NCI-H2107 treated with DMSO at 0.1 percent for 48 hours (cell line): ENCODE data around the gene VRK2.

Experiments used
- DNase-seq: peaks from one replicate; lab custom pipeline; 2025; ENCODE audit not compliant: unreplicated experiment; lab: John Stamatoyannopoulos, UW

VRK2 gene

DNA sequence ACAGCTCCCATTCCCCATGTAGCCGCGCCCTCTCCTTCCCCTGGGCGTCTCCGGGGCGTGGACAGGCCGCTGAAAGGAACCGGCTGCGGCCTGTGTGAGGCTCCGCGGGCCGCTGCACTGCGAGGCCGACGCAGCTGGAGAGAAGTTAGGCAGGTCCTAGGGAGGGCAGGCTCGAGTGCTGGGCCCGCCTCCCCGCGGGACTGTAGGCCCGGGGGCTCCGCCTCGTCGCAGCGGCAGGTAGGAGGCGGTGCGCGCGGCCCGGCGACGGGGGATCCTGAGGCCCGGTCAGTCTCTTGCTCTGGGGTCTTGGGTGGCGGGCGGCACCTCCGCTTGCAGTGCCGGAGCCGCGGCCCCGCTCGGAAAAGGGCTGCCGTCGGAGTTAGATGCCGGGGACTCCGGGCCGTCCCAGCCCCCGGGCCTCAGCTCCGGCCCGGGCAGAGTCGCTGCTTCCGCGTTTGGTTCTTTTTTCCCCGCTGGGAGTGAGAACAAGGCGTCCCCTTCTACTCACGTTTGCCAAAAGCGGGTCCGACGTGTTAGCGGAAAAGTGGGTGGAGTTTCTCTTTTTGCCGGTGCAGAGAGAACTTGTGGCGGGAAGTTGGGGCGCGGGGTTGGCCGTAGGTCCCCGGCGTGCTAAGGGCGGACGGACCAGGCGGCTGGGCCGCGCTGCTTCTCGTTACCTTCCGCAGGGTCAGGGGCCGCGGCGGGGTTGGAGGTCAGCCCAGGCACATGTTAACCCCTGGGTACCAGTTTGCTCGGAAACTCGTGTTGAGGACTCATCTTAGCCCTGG lies at the start of gene VRK2:
VRK2 (plus strand) TSS at position 222 of the 788 bp plus-strand sequence. CDS start 2,026 bp downstream, outside the sequence.
- DNase-seq = peak; percentile 72

DNA sequence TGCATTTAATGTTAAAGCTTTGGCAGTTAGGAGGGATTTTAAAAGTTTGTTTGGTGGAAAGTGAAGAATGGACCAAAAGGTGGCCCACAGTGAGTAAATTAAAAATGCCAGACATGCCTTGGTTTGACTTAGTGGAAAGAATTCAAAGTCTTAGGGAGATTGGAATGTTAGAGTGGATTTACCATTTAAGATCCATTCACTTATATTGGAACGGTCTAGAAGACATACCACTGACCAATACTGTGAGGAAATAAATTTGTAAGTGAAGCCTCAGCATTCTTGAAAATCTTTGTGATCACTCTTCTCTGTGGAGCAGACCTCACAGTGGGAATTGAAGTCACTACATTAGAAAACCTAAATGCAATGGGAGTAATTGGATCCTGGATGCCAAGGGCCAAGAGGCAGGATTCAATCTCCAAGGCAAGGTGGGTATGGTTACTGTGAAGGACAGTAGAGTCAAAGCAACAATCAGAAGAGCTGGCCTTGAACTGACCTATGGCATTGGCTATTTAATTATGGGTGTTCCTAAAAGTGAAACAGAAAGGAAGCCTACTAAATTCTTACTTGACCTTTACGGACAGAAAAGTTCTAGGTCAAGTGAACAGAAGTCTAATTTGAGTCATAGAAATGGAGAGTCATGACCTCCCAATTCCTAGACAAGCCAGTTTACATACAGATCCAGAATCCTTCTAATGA lies 40.2 kb upstream of the VRK2 start:
- no peak for DNase-seq

DNA sequence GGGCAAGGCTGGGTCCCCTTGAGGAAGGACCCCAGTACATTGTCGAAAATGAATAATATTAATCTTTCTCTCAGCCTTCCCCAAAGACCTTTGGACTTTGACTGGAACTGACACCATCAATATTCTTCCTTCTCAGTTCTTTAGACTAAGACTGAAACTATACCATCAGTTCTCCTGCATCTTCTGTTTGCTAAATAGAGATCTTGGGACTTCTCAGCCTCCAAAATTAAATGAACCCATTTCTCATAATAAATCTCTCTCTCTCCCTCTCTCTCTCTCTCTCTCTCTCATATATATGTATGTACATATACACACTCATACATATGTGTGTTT lies 39.7 kb upstream of the VRK2 start:
- no peak for DNase-seq

DNA sequence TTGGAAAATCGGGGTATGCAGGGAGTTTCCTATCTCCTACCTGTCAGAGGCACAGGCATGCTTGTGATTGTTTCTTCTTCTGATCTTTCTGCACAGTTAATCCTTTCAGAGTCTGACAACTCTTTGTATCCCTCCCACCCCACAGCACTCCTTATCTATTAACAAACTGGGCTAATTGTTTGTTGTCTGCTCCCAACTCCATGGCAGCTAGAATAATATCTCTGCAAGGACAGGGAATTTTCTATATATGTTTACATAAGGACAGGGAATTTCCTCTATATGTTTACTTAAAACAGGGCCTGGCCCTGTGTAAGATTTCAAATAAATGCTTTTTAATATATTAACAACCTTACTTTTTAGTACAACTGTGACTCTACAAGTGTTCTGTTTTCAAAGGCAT lies 36.0 kb upstream of the VRK2 start:
- DNase-seq = no peak

DNA sequence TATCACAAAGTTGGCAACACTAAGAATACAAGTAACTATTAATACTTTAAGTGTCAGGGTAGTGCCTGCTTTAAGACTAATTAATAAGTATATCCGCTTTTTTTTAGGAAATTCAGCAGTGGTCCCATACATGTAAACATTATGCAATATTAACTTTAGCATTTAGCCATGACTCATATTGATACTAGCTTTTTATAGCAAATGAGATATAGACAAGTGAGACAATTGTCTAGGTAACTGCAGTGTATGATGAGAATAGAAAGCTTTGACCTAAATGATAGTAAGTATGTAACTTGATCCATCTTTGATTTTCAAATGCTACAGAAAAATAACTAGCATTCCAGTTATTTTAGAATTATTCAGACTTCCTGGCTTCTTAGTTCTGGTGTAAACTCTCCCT lies 27.4 kb upstream of the VRK2 start:
- no peak for DNase-seq

DNA sequence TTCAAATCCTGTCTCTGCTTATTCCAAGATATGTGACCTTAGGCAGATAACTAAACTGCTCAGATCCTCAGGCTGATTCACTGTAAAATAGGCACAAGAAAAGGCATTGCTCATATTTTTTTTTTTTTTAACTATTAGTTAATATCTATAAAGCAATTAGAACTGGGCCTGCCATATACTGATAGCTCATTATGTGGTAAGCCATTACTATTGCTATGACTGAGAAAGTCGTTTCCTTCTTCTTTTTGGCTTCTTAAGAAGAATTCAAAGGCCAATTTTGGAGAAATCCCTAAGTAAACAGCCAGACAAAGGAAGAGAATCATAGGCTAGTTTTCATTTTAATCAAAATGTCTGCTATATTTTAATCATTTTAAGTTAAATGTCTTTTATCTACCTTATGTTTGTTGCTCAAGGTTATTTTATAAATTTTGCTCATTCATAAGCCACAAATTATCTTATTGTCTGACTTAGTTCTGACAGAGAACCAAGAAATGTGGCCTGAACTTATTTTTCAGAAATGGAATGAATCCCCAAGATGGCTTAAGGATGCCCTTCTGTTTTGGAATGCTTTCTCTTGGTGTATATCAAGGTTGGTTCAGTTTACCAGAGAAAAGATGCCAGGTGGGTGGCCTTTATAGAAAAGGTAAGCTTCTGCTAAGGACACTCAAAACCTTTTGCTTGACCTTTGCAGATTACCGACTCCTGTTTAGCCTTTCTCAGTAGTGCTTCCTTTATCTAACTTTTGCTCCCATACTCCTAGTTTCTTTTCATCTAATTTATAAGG lies 21.3 kb upstream of the VRK2 start:
- DNase-seq = no peak

DNA sequence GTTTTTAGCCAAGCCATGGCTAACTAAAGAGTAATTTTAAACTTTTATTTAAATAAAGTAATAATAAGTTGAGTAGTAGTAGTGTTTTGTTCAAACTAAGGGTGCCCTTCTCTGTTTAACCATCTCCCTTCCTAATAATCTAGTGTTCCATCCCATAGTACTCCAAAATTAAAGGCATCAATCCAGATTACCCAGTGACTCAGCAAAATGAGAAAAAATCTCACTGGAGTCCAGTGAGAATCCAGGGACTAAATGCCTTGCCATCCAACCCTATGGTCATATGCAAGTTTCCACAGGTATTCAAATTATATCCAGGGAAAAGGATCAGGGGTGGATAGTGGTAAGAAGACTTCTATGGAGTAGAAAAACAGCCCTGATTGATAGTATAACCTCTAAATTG lies 19.6 kb upstream of the VRK2 start:
- DNase-seq = no peak

DNA sequence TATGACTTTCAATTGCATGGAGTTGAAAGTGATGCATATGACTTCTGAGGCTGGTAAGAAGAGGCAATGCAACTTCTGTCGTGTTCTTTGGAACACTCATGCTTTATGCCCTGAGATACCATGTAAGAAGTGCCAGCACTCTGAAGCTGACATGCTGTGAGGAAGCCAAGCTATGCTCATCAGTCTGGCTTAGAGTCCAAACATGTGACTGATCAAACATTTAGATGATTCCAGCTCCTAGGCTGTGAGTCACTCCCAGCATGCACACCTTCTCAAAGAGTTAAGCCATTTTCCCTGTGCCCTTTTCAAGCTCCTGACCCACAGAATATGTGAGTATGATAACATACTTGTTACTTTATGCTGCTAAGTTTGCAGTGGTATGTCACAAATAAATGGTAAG lies 15.8 kb upstream of the VRK2 start:
- no peak for DNase-seq

DNA sequence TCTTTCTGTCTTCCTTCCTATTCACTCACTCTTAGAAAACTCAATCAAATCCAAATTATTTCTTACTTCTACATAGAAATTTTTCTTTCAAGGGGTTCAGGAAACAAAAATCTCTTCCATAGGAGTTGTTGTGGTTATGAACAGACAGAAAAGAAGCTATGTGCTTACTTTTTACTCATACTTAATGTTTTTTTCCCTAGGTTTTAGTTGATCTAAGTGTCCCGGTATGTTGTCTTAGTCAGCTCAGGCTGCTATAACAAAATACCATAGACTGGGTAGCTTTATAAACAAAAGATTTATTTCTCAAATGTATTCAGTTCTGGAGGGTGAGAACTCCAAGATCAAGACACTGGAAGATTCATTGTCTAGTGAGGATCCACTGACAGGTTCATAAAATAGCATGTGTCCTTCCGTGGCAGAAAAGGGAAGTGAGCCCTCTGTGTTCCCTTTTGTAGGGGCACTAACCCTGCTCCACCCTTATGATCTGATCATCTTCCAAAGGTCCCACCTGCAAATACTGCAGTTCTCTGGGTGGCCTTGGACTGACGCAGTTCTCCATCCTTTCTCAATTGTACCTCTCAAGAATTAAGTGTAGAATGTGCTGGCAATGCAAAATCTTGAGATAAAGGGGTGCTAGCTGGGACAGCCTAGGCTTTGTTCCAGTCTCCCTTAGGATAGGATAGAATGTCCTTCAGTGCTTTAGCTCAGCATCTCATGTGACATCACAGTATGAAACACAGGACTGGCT lies 14.4 kb upstream of the VRK2 start:
- no peak for DNase-seq

DNA sequence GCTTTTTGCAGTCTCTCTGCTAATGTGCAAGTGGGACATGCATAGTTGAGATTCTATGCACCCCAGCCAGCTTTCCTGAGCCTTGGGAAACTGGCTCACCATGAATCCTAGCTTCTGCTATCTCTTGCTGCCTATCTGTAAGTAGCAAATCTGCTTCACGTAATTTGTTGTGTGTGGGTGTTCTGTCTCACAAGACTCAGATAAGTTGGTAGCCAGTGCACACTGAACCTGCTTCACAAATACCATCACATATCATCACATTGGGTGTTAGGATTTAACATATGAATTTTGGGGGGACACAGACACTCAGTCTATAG lies 13.9 kb upstream of the VRK2 start:
- no peak for DNase-seq

DNA sequence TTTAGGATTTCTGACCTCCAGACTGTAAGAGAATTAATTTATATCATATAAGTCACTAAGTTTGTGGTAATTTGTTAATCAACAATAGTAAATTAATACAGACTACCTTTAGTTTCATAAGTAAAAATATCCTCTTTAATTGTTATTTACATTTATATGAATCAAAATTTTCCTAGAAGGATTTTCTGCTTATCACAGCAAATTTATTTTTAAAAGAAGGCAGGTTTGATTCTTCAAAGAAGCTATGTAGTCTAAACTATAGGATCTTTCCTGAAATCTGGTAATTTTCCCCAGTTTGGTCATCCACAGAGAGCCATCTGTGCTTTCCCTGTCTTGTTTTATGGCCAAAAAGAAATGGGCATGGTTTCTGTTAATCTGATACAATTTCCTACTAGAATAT lies 13.1 kb upstream of the VRK2 start:
- DNase-seq = no peak

DNA sequence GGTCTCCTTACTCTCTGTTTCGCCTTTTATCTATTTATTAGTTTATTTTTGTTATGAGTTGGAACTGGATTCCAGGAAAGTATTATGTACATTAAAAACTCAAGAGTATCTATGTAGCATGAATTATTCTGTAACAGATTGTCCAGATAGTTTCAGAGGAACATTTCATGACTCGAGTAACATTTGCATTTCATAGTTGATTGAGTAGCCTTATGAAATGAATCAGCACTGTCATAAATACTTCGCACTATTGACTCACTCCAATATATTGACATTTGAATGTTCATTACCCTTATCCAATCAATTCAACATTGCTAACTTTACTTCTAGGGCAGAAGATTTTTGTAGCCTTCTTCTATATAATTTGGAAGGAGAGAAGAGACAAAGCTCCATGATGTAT lies 11.3 kb upstream of the VRK2 start:
- no peak for DNase-seq

DNA sequence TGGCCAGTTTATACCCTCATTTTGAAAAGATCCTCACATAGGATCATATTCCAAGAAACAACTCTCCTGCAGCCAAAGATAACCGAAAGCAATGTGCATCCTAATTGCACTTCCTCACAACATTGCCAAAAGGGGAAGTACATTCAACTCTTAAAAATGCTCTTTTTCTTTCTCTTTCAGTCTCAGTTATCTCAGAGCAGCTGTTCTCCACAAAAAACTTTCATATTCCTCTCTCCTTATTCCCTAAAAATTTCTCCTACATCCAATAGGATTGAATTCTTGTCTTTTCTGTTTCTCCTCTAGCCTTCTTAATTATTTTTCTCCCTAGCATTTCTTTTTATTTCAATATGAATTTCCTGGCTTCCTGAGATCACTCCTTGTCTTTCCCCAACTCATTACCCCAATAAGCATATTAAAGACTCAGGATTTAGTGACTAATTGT lies 7.4 kb upstream of the VRK2 start:
- DNase-seq = no peak

DNA sequence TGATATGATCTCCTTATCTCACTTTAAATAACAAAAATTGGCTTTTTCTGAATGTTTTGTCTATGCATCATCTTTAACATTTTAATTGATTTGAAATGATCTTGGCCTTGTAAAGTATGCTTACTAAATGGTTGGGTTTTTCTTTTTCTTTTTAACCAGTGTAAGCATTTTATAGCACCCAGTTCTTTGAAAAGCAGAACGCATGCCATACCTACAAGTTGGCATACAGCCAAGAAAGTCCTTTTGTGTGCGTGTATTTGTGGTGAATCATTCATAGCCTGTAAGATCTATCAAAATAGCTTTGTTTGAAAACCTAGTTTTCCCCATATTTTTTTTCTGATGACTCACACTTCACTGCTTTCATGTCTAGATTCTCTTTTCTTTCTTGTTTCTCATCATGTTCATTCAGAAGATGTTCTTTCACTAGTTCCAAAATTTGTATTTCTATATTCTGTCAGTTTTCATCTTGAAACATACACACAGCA lies 4.1 kb upstream of the VRK2 start:
- peak; percentile 47 for DNase-seq

DNA sequence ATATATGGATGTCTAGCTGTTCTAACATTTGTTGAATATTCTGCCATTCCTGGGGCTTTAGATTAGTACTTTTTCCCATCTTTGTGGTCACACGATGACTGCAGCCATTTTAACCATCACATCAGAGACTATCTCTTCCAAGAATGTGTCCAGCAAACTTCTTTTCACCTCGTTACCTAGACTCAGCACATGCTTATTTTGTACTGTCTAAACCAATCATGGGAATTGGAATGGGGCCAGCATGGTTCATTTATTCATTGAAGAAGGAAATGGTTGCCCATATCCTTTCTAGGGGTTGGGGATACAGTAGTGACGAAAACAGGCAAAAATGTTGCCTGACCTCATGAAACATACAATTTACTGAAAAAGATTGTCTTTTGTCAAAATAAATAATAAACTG lies 2.5 kb upstream of the VRK2 start:
- DNase-seq = no peak

DNA sequence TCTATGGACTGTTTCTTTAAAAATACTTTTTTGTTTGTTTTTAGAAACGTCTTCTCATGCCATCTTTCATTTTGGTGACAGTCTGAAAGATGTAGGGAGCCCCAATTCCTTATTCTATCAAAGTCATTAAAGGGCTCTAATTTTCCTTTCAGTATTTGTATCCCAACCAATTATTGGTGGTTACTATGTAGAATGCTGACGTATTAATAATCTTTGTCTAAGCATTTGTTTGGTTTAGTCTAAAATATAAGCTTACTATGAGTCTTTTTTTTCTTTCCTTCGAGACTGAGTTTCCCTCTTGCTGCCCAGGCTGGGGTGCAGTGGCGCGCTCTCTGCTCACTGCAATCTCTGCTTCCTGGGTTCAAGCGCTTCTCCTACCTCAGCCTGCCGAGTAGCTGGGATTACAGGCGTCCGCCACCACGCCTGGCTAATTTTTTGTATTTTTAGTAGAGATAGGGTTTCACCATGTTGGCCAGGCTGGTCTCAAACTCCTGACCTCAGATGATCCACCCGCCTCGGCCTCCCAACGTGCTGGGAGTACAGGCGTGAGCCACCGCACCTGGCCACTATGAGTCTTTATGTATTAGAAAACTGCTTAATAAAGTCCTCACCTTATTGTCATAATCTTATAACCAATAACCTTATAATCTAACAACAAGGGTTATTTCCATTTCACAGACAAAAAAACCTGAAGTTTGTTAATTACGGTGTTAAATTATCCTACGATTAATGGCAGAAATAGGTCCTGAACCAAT lies 849 bp upstream of the VRK2 start:
- DNase-seq = no peak

DNA sequence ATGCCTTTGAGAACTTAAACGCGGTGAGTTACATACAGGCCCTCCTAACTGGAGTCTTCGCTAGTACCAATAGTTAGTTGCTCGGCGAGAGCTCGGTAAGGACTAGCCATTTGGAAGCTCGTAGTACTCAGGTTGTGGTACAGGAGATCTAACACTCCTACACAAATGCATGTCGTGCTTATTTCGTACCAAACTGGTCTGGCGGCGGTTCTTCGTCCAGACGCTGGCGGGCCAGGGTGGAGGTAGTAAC lies 346 bp upstream of the VRK2 start:
- DNase-seq = no peak

DNA sequence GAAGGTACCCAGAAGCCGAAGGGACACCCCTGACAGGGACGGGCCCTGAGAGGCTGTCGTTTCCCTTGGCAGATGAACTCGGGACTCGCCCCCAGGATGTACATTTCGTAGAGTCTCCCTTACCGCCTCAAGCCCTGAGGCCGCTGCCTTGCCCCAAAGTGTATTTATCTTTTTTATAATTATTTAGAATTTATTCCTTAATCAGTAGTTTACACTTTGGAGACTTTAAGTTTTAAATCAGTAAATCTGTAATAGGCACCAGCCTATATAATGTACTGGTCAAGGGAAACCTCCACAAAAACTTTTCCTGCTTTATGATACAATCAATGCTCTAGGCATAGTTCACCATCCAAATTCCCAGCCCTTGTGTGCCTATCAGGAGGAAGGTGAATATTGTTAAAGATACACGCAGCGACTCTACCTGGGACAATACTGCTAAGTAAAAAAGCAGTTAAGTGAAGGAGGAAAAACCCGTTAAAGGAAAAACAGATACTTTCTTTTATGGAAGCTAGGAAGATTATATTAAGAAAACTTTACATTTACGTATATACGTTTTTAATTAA lies 848 bp downstream of the VRK2 start:
- DNase-seq = no peak

DNA sequence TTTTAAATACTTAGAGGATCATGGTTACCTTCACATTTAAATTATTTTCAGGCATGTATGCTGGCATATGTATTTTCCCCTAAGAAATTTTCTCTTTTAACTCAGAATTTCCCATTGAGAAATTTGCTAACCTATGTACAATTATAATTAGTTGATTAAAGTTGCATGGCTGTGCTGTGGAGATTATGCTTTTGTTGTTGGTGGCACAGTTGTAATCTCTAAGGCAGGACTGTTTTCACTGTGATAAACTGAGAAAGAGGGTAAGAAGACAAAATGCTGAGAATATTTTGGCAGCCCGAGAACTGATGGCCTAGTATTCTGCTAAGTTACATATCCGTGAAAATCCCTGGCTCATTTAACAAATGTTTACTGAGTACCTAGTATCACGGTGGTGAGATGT lies 1.4 kb downstream of the VRK2 start:
- DNase-seq = no peak

DNA sequence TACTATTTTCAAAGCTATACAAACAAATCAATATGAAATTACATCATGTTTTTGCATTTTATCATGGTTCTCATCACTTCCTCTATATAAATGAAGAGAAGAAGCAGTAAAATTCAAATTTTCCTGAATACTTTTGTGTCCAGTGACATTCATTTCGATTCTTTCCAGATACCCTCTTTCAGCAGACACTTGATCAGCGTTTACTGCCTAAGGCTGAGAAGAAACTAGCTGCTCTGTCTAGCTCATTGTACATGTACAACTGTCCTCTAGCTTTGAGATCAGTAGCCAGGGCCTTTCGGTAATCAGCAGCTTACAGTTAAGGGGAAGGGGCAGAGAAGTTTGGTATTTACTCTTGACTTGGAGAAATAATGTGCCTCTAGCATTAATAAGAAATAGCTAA lies 4.8 kb downstream of the VRK2 start:
- no peak for DNase-seq

DNA sequence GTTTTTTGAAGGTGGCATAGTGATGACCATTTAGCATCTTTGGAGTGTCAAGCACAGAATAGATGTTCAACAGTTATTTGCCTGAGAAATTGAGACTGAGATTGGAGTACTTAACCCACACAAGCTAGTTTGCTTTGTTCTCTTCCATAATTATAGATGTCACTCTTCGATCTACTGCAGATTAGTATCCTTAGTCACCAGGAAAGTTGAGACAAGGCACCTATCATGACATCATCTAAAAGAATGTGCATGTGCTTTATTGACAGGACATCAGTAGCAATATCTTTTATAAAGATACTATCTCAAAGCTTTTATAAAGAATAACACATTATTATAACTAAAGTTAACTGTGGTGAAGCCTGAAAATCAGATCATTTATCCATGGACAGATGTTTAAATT lies 6.4 kb downstream of the VRK2 start:
- DNase-seq = no peak
